Caco-2 (cell line): ENCODE measurements around the gene RALGAPA2. TPM values are rescaled to one million over a fixed set of nuclear protein-coding genes. Genes with fewer than 3 reads are reported as not detected.

Experiments
- BruUV-seq: library from RNA; stranded (reverse); fragments of 400-500 nt; replicated peaks from 2 replicates; lab custom pipeline; 2021; lab: Mats Ljungman, UMichigan
- CTCF ChIA-PET: fragments of 300-600 bp; sonication (Branson Sonifier 250); formaldehyde crosslinking; loops from one replicate; lab custom pipeline; 2022; ENCODE audit warnings: antibody characterized with exemption; lab: Charles Lee
- POLR2A ChIA-PET: fragments of 300-600 bp; sonication (Branson Sonifier 250); formaldehyde crosslinking; loops from one replicate; lab custom pipeline; 2022; ENCODE audit warnings: antibody characterized with exemption; lab: Charles Lee
- DNase-seq, 2 experiments: peaks; one replicate each; pipeline versions ENCODE4 v3.0.0 to v3.0.0-alpha.2; 2020 to 2022
- H3K27me3 ChIP-seq: replicated peaks from 2 replicates; pipeline ENCODE4 v1.6.0; 2011; ENCODE audit warnings: low read length; ENCODE audit not compliant: control insufficient read depth, insufficient read depth
- H3K36me3 ChIP-seq: 2 replicates; pipeline ENCODE4 v1.5.1; 2011; ENCODE audit warnings: low read length; ENCODE audit not compliant: control insufficient read depth, insufficient read depth
- H3K4me1 ChIP-seq: fragments of 250-450 bp; sonication (Bioruptor Pico); 2 replicates; pipeline ENCODE4 v1.5.1; 2020; ENCODE audit warnings: mild to moderate bottlenecking
- H3K4me3 ChIP-seq: 2 replicates; pipeline ENCODE4 v1.5.1; 2011; ENCODE audit warnings: low read depth, mild to moderate bottlenecking, control low read depth, low read length
- H3K9me3 ChIP-seq: fragments of 250-450 bp; sonication (Bioruptor Pico); 2 replicates; pipeline ENCODE4 v1.5.1; 2020; ENCODE audit warnings: mild to moderate bottlenecking, moderate library complexity
- H3K27ac Mint-ChIP-seq: one replicate; pipeline ENCODE4 v1.8.0; 2022; ENCODE audit warnings: mixed read lengths; ENCODE audit not compliant: unreplicated experiment
- H3K27me3 Mint-ChIP-seq: one replicate; pipeline ENCODE4 v1.8.0; 2022; ENCODE audit warnings: mixed read lengths; ENCODE audit not compliant: insufficient read depth, unreplicated experiment
- H3K36me3 Mint-ChIP-seq: one replicate; pipeline ENCODE4 v1.8.0; 2022; ENCODE audit warnings: mild to moderate bottlenecking, mixed read lengths; ENCODE audit not compliant: insufficient read depth, unreplicated experiment
- H3K4me1 Mint-ChIP-seq: one replicate; pipeline ENCODE4 v1.8.0; 2022; ENCODE audit warnings: low read depth, mixed read lengths; ENCODE audit not compliant: unreplicated experiment
- H3K4me3 Mint-ChIP-seq: one replicate; pipeline ENCODE4 v1.8.0; 2022; ENCODE audit warnings: mild to moderate bottlenecking, moderate library complexity, mixed read lengths; ENCODE audit not compliant: unreplicated experiment
- H3K9me3 Mint-ChIP-seq: one replicate; pipeline ENCODE4 v1.8.0; 2022; ENCODE audit warnings: mixed read lengths; ENCODE audit not compliant: unreplicated experiment
- CTCF ChIP-seq, 2 experiments: fragments of 200-600 bp in 1 of 2; IDR thresholded peaks; 1 replicate in 1 of 2; 2 replicates in 1 of 2; pipeline versions ENCODE4 v1.5.1 to v1.8.0; 2011 to 2022; ENCODE audit warnings: antibody characterized with exemption in 1 of 2, control low read depth in 1 of 2, inconsistent platforms in 1 of 2, low read depth in 1 of 2, low read length in 1 of 2, mild to moderate bottlenecking in 1 of 2, moderate library complexity in 1 of 2; ENCODE audit not compliant: insufficient read depth in 1 of 2, severe bottlenecking in 1 of 2, unreplicated experiment in 1 of 2
- intact Hi-C: fragments of 100-400 bp; cut with micrococcal nuclease; formaldehyde crosslinking; loops from one replicate; pipeline ENCODE4 v1.10.0; 2022; ENCODE audit not compliant: unreplicated experiment
- total RNA-seq: library from RNA; stranded (reverse); gene quantifications from 2 replicates; pipeline ENCODE4 v1.2.3, GENCODE V29; 2022

RALGAPA2 gene
- total RNA-seq, 1 experiment from 2014 or later: 17.3 TPM

DNA sequence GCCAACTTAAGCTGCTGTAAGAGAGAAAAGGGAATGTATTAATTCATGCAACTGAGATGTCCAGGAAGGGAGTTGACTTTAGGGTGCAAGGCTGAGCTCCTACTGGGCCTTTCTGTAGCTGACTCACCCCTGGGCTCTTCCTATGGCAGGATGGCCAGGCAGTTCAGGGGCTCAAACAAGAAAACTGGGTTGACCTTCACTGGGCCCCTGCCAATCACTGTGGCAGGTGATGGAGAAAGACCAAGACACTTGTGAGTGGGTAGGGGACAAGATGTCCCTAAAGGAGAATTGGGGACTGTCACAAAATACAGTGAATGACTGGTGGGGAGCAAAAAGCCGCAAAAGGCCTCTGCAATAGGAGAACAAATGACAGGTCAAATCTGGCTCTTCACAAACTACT lies 21.5 kb upstream of the RALGAPA2 start:
- Histone ChIP-seq H3K4me3 (no peak overlapping the region), H3K36me3 (no peaks in the 10 kb centered on the region), H3K27me3 (no peaks in the 10 kb centered on the region; the same call in 1 of the 2 replicates), H3K9me3 (no peaks in the 10 kb centered on the region), H3K4me1 (no peaks in the 10 kb centered on the region)
- CTCF ChIA-PET: no interaction called here
- BruUV-seq: no TSS peak
- Mint-ChIP-seq H3K27me3 (peaks cover 15% of the 10 kb centered on the region), H3K4me3 (no peak overlapping the region), H3K9me3 (no peaks in the 10 kb centered on the region), H3K4me1 (no peaks in the 10 kb centered on the region), H3K36me3 (no peaks in the 10 kb centered on the region), H3K27ac (no peak overlapping the region)
- POLR2A ChIA-PET: no interaction called here
- intact Hi-C loops: no loop called here
- TF ChIP-seq CTCF (IDR thresholded peaks at IDR 0.05; ENCODE audit: insufficient read depth in 1 of 2, low read depth in 1 of 2, low read length in 1 of 2, severe bottlenecking in 1 of 2, unreplicated experiment in 1 of 2): no peak
- no peak for DNase-seq

DNA sequence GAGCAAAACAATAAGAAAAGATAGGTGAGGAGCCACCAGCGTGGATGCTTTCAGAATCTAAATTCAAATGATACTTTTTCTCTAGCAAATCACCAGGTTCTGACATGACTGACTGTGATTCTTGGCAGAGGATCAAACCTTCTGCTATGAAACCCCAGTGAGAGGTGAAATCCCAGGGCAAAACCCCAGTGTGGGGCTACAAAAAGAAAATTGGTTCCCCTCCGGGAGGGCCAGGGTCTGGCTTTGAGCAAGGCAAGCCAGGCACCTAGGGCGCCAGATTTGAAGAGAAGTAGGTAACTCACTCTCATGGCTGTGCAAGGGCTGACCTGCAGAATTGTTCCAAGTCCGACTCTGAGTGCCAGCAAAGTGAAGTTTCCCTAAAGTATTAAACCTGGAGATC lies 20.2 kb upstream of the RALGAPA2 start:
- Histone ChIP-seq H3K9me3 (no peaks in the 10 kb centered on the region), H3K4me3 (no peak overlapping the region), H3K27me3 (no peaks in the 10 kb centered on the region; the same call in 1 of the 2 replicates), H3K36me3 (no peaks in the 10 kb centered on the region), H3K4me1 (no peaks in the 10 kb centered on the region)
- intact Hi-C loops: no loop called here
- no peaks in the 10 kb centered on the region for H3K4me1 Mint-ChIP-seq
- DNase-seq: no peak
- no peaks in the 10 kb centered on the region for H3K36me3 Mint-ChIP-seq
- no peak for TF ChIP-seq CTCF (IDR thresholded peaks at IDR 0.05; ENCODE audit: insufficient read depth in 1 of 2, low read depth in 1 of 2, low read length in 1 of 2, severe bottlenecking in 1 of 2, unreplicated experiment in 1 of 2)
- POLR2A ChIA-PET: no interaction called here
- H3K27ac Mint-ChIP-seq: no peak overlapping the region
- H3K4me3 Mint-ChIP-seq: no peak overlapping the region
- peaks cover 17% of the 10 kb centered on the region for H3K27me3 Mint-ChIP-seq
- CTCF ChIA-PET: no interaction called here
- no TSS peak for BruUV-seq
- no peaks in the 10 kb centered on the region for H3K9me3 Mint-ChIP-seq

DNA sequence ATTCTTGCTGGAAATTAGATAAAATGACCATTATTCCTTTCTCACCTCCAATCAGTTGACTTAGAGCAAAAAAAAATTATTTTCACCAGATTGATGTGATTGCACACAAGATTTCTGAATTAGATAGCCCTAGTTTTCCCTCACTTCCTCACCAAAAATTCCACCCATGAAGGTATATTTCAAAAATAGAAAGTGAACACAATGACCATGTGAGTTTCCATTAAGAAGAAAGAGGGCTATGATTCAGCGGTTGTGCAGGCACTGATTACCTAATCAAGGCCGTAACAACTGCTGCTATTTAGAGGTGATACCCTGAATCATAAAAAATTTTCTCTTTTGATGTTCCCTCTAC lies 19.5 kb upstream of the RALGAPA2 start:
- Mint-ChIP-seq H3K36me3 (no peaks in the 10 kb centered on the region), H3K4me1 (no peaks in the 10 kb centered on the region), H3K9me3 (no peaks in the 10 kb centered on the region), H3K4me3 (no peak overlapping the region), H3K27me3 (peaks cover 15% of the 10 kb centered on the region), H3K27ac (no peak overlapping the region)
- Histone ChIP-seq H3K27me3 (no peaks in the 10 kb centered on the region; the same call in 1 of the 2 replicates), H3K9me3 (no peaks in the 10 kb centered on the region), H3K4me3 (no peak overlapping the region), H3K4me1 (no peaks in the 10 kb centered on the region), H3K36me3 (no peaks in the 10 kb centered on the region)
- CTCF ChIA-PET: no interaction called here
- no TSS peak for BruUV-seq
- intact Hi-C loops: no loop called here
- DNase-seq: no peak
- POLR2A ChIA-PET: no interaction called here
- no peak for TF ChIP-seq CTCF (IDR thresholded peaks at IDR 0.05; ENCODE audit: insufficient read depth in 1 of 2, low read depth in 1 of 2, low read length in 1 of 2, severe bottlenecking in 1 of 2, unreplicated experiment in 1 of 2)
